ENCODE measurements around the gene CBY3.
"Not testable (repeated sequence)": the region's sequence is repeated elsewhere in the genome, so short reads cannot be mapped to it uniquely, and the experiment has no call there.

The CBY3 gene

GRCh38 chr5:179716286-179716685 lies 35.5 kb upstream of the CBY3 start:
- no peak overlapping the region for H3K4me3 ChIP-seq (replicated peaks in 1 of 2; ENCODE audit: low read depth in 2 of 2, low read length in 2 of 2)
- no peak for TF ChIP-seq CTCF (IDR thresholded peaks at IDR 0.05; ENCODE audit: low read depth, low read length)
- DNase-seq (ENCODE audit: low read depth in 2 of 2): no peak

GRCh38 chr5:179700401-179700918 lies 19.6 kb upstream of the CBY3 start:
- DNase-seq (ENCODE audit: low read depth in 2 of 2): peak; percentile 25
- TF ChIP-seq CTCF (IDR thresholded peaks at IDR 0.05; ENCODE audit: low read depth, low read length): no peak
- peak overlapping the region; percentile 71 to 93 for H3K4me3 ChIP-seq (replicated peaks in 1 of 2; ENCODE audit: low read depth in 2 of 2, low read length in 2 of 2)

- H3K4me3 ChIP-seq (replicated peaks in 1 of 2; ENCODE audit: low read depth in 2 of 2, low read length in 2 of 2): peak overlapping the region; percentile 71 to 93
- TF ChIP-seq CTCF (IDR thresholded peaks at IDR 0.05; ENCODE audit: low read depth, low read length): no peak
- peak; percentile 40 to 53 for DNase-seq (ENCODE audit: low read depth in 2 of 2)
Observed at GRCh38 chr5:179699616-179700237, 18.9 kb upstream of the CBY3 start.

GRCh38 chr5:179698935-179699615 lies 18.2 kb upstream of the CBY3 start, which contains the start of gene CANX:
Gene CANX (plus strand): TSS chr5:179698967. CDS start chr5:179705682, 6,715 bp downstream.
- DNase-seq (ENCODE audit: low read depth in 2 of 2): no peak
- peak within 1 kb of the TSS; percentile 71 to 93 for H3K4me3 ChIP-seq (replicated peaks in 1 of 2; ENCODE audit: low read depth in 2 of 2, low read length in 2 of 2)
- TF ChIP-seq CTCF (IDR thresholded peaks at IDR 0.05; ENCODE audit: low read depth, low read length): no peak

- no peak for TF ChIP-seq CTCF (IDR thresholded peaks at IDR 0.05; ENCODE audit: low read depth, low read length)
Observed at GRCh38 chr5:179697993-179698934, 17.4 kb upstream of the CBY3 start.

GRCh38 chr5:179697543-179697942 lies 16.7 kb upstream of the CBY3 start:
- H3K4me3 ChIP-seq (replicated peaks in 1 of 2; ENCODE audit: low read depth in 2 of 2, low read length in 2 of 2): peak overlapping the region in 1 of 2 donors; percentile 72
- not testable (repeated sequence) for DNase-seq (ENCODE audit: low read depth in 2 of 2)

More at GRCh38 chr5:179697993-179698934, 17.4 kb upstream of the CBY3 start:
- DNase-seq (ENCODE audit: low read depth in 2 of 2): peak; percentile 99 to 100
- peak overlapping the region; percentile 66 to 93 for H3K4me3 ChIP-seq (replicated peaks in 1 of 2; ENCODE audit: low read depth in 2 of 2, low read length in 2 of 2)
